ENCODE data around the gene DMRT1.
"Not testable (repeated sequence)": the region's sequence is repeated elsewhere in the genome, so short reads cannot be mapped to it uniquely, and the experiment has no call there.

Gene DMRT1

GRCh38 chr9:911005-911404, 69.5 kb downstream of the DMRT1 start:
- no peak overlapping the region for H3K4me3 ChIP-seq (ENCODE audit: low read depth, low read length)
- H3K9me3 ChIP-seq (ENCODE audit: control insufficient read depth, insufficient read depth, low read depth, low read length), result no peaks in the 10 kb centered on the region
- no peaks in the 10 kb centered on the region for H3K36me3 ChIP-seq (ENCODE audit: control insufficient read depth in 2 of 2, insufficient read depth in 1 of 2, low read length in 2 of 2)
- TF ChIP-seq KLF10 (tag by site-specific recombination; IDR thresholded peaks at IDR 0.05), result no peak
- TF ChIP-seq FEZF1 (tag by site-specific recombination; IDR thresholded peaks at IDR 0.05), result no peak
- no peak for TF ChIP-seq ZNF670 (tag by site-specific recombination; IDR thresholded peaks at IDR 0.05; ENCODE audit: low read depth)
- TF ChIP-seq ZNF202 (tag by site-specific recombination; IDR thresholded peaks at IDR 0.05; ENCODE audit: borderline replicate concordance), result no peak
- no peak for TF ChIP-seq ZNF488 (tag by site-specific recombination; IDR thresholded peaks at IDR 0.05)
- no peak for TF ChIP-seq ZNF561 (tag by site-specific recombination; IDR thresholded peaks at IDR 0.05; ENCODE audit: borderline replicate concordance)
- no peak for TF ChIP-seq OSR2 (tag by site-specific recombination; IDR thresholded peaks at IDR 0.05)
- no peak for TF ChIP-seq ZNF404 (tag by site-specific recombination; IDR thresholded peaks at IDR 0.05)
- POLR2A ChIA-PET, result no interaction called here
- H3K27ac ChIP-seq (ENCODE audit: extremely low read depth, low read depth, low read length), result no peak overlapping the region
- CTCF ChIA-PET, result interaction anchor here (0.7 to 2.0 kb wide), 6 partner anchors 9 to 16 kb away, joined by 3 to 7 read pairs (median 4); no protein-coding TSS in a partner anchor
- no peaks in the 10 kb centered on the region for H3K4me1 ChIP-seq (ENCODE audit: control insufficient read depth, insufficient read depth, low read length)

GRCh38 chr9:912776-913175, 71.3 kb downstream of the DMRT1 start:
- no peaks in the 10 kb centered on the region for H3K9me3 ChIP-seq (ENCODE audit: control insufficient read depth, insufficient read depth, low read depth, low read length)
- TF ChIP-seq KLF9 (tag by site-specific recombination; IDR thresholded peaks at IDR 0.05; ENCODE audit: low read depth), result no peak
- no peak for TF ChIP-seq GLIS2 (tag by site-specific recombination; IDR thresholded peaks at IDR 0.05)
- no peak for TF ChIP-seq ZNF302 (tag by site-specific recombination; IDR thresholded peaks at IDR 0.05; ENCODE audit: low read depth)
- no peak for TF ChIP-seq ZNF2 (tag by site-specific recombination; IDR thresholded peaks at IDR 0.05)
- no peak for TF ChIP-seq ZNF830 (tag by site-specific recombination; IDR thresholded peaks at IDR 0.05; ENCODE audit: low read depth)
- no peak for TF ChIP-seq ZNF548 (tag by site-specific recombination; IDR thresholded peaks at IDR 0.05)
- no peak for TF ChIP-seq INSM2 (tag by site-specific recombination; IDR thresholded peaks at IDR 0.05)
- TF ChIP-seq KLF16 (tag by site-specific recombination; IDR thresholded peaks at IDR 0.05), result no peak
- TF ChIP-seq PRDM10 (tag by site-specific recombination; IDR thresholded peaks at IDR 0.05), result no peak
- TF ChIP-seq IKZF3 (tag by site-specific recombination; IDR thresholded peaks at IDR 0.05), result no peak
- no peak for TF ChIP-seq ZNF596 (tag by site-specific recombination; IDR thresholded peaks at IDR 0.05)
- TF ChIP-seq ZNF654 (tag by site-specific recombination; IDR thresholded peaks at IDR 0.05; ENCODE audit: low read depth), result no peak
- no peak for TF ChIP-seq ZNF585B (tag by site-specific recombination; IDR thresholded peaks at IDR 0.05)
- no peak for TF ChIP-seq RBAK (tag by site-specific recombination; IDR thresholded peaks at IDR 0.05)
- TF ChIP-seq ZNF280D (tag by site-specific recombination; IDR thresholded peaks at IDR 0.05), result no peak
- no peak overlapping the region for H3K4me3 ChIP-seq (ENCODE audit: low read depth, low read length)
- H3K36me3 ChIP-seq (ENCODE audit: control insufficient read depth in 2 of 2, insufficient read depth in 1 of 2, low read length in 2 of 2), result no peaks in the 10 kb centered on the region
- no peaks in the 10 kb centered on the region for H3K4me1 ChIP-seq (ENCODE audit: control insufficient read depth, insufficient read depth, low read length)
- CTCF ChIA-PET, result interaction anchor here (0.6 kb wide), 1 partner anchor 32 kb away, joined by 3 read pairs; no protein-coding TSS in a partner anchor
- H3K27ac ChIP-seq (ENCODE audit: extremely low read depth, low read depth, low read length), result no peak overlapping the region
- POLR2A ChIA-PET, result no interaction called here

GRCh38 chr9:913526-913925, 72.0 kb downstream of the DMRT1 start:
- H3K9me3 ChIP-seq (ENCODE audit: control insufficient read depth, insufficient read depth, low read depth, low read length); H3K36me3 ChIP-seq (ENCODE audit: control insufficient read depth in 2 of 2, insufficient read depth in 1 of 2, low read length in 2 of 2); H3K27ac ChIP-seq (ENCODE audit: extremely low read depth, low read depth, low read length); H3K4me1 ChIP-seq (ENCODE audit: control insufficient read depth, insufficient read depth, low read length); POLR2A ChIA-PET; H3K4me3 ChIP-seq (ENCODE audit: low read depth, low read length): not testable (repeated sequence)
- CTCF ChIA-PET, result interaction anchor here (0.8 kb wide), 1 partner anchor 15 kb away, joined by 3 read pairs; no protein-coding TSS in a partner anchor

Data from HEK293 (cell line).